Activated CD4-positive, alpha-beta memory T cell treated with anti-CD3 and anti-CD28 coated beads for 36 hours (primary cell): ENCODE measurements around the gene CCS. TPM values are rescaled to one million over a fixed set of nuclear protein-coding genes. Genes with fewer than 3 reads are reported as not detected.
A peak's percentile ranks its signal among the peaks of the same experiment; 100 is the strongest.
"Not testable (repeated sequence)": the region's sequence is repeated elsewhere in the genome, so short reads cannot be mapped to it uniquely, and the experiment has no call there.

ENCODE experiments used
- CTCF ChIA-PET: fragments of 350-600 bp; sonication (Branson Sonifier 250); formaldehyde crosslinking; loops from one replicate; lab custom pipeline; 2021; ENCODE audit warnings: antibody characterized with exemption, inconsistent platforms; lab: Charles Lee
- POLR2A ChIA-PET: fragments of 350-600 bp; sonication (Branson Sonifier 250); formaldehyde crosslinking; loops from one replicate; lab custom pipeline; 2021; ENCODE audit warnings: antibody characterized with exemption; lab: Charles Lee
- DNase-seq: peaks from one replicate; pipeline ENCODE4 v3.0.0-alpha.2; 2020
- H3K27ac Mint-ChIP-seq: one replicate; pipeline ENCODE4 v1.8.0; 2021; ENCODE audit warnings: mixed read lengths
- H3K27me3 Mint-ChIP-seq: one replicate; pipeline ENCODE4 v1.8.0; 2021; ENCODE audit warnings: mixed read lengths
- H3K36me3 Mint-ChIP-seq: one replicate; pipeline ENCODE4 v1.8.0; 2021; ENCODE audit warnings: mixed read lengths
- H3K4me1 Mint-ChIP-seq: one replicate; pipeline ENCODE4 v1.8.0; 2021; ENCODE audit warnings: low read depth, mixed read lengths
- H3K4me3 Mint-ChIP-seq: one replicate; pipeline ENCODE4 v1.8.0; 2021; ENCODE audit warnings: mild to moderate bottlenecking, mixed read lengths
- H3K9me3 Mint-ChIP-seq: one replicate; pipeline ENCODE4 v1.8.0; 2021; ENCODE audit warnings: mixed read lengths
- intact Hi-C: fragments of 100-400 bp; cut with micrococcal nuclease; formaldehyde crosslinking; loops from one replicate; pipeline ENCODE4 v1.15.1; 2023
- total RNA-seq, 2 experiments: library from RNA; stranded (reverse); gene quantifications; one replicate each; pipeline ENCODE4 v1.2.3, GENCODE V29; 2021

Gene CCS
- total RNA-seq, 2 experiments from 2014 or later, result 24.2 to 26.9 TPM

DNA sequence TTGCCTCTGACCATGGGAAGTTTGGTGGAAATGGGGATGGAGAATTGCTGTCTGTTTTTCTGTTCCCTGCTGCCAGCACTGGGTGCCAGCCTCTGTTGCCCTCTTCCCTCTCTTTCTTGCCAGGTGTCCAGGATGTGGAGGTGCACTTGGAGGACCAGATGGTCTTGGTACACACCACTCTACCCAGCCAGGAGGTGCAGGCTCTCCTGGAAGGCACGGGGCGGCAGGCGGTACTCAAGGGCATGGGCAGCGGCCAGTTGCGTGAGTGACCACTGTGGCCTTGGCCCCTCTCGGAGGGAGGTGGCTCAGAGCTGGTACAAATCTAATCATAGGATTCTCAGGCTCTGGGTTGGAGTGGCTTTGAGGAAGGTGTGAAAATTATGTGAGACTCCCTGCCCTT lies 6.0 kb downstream of the CCS start:
- intact Hi-C loops, result no loop called here
- Mint-ChIP-seq H3K9me3 (no peaks in the 10 kb centered on the region), H3K4me1 (peaks cover 15% of the 10 kb centered on the region), H3K4me3 (no peak overlapping the region), H3K27me3 (no peaks in the 10 kb centered on the region), H3K27ac (no peak overlapping the region), H3K36me3 (peaks cover 7% of the 10 kb centered on the region)
- DNase-seq, result no peak
- POLR2A ChIA-PET, result no interaction called here
- CTCF ChIA-PET, result no interaction called here

DNA sequence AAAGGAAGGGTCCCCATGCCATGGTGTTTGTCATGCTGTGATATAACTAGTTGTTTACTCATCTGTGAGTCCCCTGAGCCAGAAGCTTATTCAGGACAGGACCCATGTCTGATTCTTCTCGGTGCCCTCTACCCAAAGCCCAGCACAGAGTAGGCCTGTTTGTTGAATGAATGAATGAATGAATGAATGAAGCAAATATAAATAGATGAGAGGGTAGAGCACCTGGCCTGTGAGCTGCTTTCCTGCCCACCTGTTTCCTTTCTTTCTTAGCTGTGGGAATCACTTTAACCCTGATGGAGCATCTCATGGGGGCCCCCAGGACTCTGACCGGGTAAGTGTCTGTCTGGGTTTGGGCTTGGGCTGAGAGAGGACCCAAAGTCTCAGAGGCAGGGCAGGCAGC lies 7.2 kb downstream of the CCS start:
- no peak overlapping the region for H3K27ac Mint-ChIP-seq
- ChIA-PET CTCF (no interaction called here), POLR2A (interaction anchor here (0.6 to 1.1 kb wide), 2 partner anchors 16 to 63 kb away, joined by 3 read pairs; partner anchors contain the start of gene RBM14)
- peaks cover 9% of the 10 kb centered on the region for H3K36me3 Mint-ChIP-seq
- no peak for DNase-seq
- no peaks in the 10 kb centered on the region for H3K9me3 Mint-ChIP-seq
- intact Hi-C loops, result no loop called here
- H3K27me3 Mint-ChIP-seq, result no peaks in the 10 kb centered on the region
- peaks cover 8% of the 10 kb centered on the region for H3K4me1 Mint-ChIP-seq
- H3K4me3 Mint-ChIP-seq, result no peak overlapping the region

DNA sequence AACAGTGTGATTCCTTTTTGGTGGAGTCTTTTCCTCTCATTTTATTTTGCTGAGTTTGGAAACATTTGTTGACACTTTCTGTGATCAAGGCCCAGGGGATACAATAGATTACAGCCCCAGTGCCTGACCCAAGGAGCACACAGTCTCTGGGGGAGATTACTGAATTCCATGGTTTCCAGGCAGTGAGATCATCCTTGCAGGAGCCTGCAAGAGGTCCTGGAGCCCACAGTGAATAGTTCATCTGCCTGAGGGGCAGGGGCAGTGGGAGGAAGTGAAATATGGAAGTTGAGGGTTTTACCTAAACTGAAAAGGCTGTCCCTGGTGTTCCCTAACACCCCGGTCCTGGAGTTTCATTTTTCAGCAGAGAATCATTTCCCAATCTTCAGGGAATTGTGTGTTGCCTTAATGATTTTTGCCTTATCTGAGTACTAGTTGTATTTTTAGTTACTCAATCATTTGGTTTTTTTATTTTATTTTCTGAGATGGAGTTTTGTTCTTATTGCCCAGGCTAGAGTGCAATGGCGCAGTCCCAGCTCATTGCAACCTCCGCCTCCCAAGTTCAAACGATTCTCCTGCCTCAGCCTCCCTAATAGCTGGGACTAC lies 7.7 kb downstream of the CCS start:
- Mint-ChIP-seq H3K27me3 (no peaks in the 10 kb centered on the region), H3K27ac (no peak overlapping the region), H3K4me1 (peaks cover 3% of the 10 kb centered on the region), H3K4me3 (no peak overlapping the region), H3K36me3 (peaks cover 9% of the 10 kb centered on the region), H3K9me3 (no peaks in the 10 kb centered on the region)
- CTCF ChIA-PET, result no interaction called here
- POLR2A ChIA-PET, result interaction anchor here (1.1 kb wide), 1 partner anchor 16 kb away, joined by 3 read pairs; the partner anchor contains the start of gene RBM14
- intact Hi-C loops, result no loop called here
- DNase-seq, result no peak

DNA sequence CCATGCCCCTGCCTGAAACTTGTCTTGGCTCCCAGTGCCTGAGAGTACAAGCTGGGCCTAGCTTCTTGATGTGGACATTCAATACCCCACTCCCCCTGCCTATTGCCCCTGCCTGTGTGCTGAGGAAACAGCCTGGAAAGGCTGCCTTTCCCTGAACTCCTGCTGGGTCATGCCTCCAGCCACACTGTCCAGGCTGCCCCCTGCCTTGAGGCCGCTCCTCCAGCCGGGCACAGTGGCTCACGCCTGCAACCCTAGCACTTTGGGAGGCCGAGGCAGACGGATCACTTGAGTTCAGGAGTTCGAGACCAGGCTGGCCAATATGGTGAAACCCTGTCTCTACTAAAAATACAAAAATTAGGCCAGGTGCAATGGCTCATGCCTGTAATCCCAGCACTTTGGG lies 10.1 kb downstream of the CCS start:
- intact Hi-C loops, result no loop called here
- CTCF ChIA-PET, result interaction anchor here (1.0 kb wide), 1 partner anchor 11 kb away, joined by 3 read pairs; no protein-coding TSS in a partner anchor
- no peaks in the 10 kb centered on the region for H3K4me1 Mint-ChIP-seq
- DNase-seq, result no peak
- H3K27ac Mint-ChIP-seq, result no peak overlapping the region
- H3K9me3 Mint-ChIP-seq, result no peaks in the 10 kb centered on the region
- POLR2A ChIA-PET, result no interaction called here
- no peaks in the 10 kb centered on the region for H3K27me3 Mint-ChIP-seq
- no peak overlapping the region for H3K4me3 Mint-ChIP-seq
- peaks cover 11% of the 10 kb centered on the region for H3K36me3 Mint-ChIP-seq

DNA sequence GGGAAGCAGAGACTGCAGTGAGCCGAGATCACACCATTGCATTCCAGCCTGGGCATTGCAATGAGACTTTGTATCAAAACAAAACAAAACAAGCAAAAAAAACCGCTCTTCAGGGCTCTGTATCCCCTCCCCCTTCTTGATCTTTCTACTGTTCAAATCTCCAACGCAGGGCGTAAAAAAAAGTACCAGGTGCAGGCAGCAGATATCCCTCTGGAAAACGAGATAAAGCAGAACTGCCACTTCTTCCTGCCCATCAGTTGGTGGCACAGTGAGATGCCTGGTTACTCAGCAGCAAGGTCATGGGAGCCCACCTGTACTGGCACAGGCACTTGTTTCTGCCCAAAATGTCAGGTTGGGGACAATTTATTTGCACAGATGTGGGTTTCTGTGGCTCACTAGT lies 11.2 kb downstream of the CCS start:
- H3K27ac Mint-ChIP-seq, result no peak overlapping the region
- no peaks in the 10 kb centered on the region for H3K4me1 Mint-ChIP-seq
- no peak overlapping the region for H3K4me3 Mint-ChIP-seq
- ChIA-PET CTCF (no interaction called here), POLR2A (no interaction called here)
- intact Hi-C loops, result no loop called here
- H3K9me3 Mint-ChIP-seq, result no peaks in the 10 kb centered on the region
- no peak for DNase-seq
- peaks cover 11% of the 10 kb centered on the region for H3K36me3 Mint-ChIP-seq
- no peaks in the 10 kb centered on the region for H3K27me3 Mint-ChIP-seq

DNA sequence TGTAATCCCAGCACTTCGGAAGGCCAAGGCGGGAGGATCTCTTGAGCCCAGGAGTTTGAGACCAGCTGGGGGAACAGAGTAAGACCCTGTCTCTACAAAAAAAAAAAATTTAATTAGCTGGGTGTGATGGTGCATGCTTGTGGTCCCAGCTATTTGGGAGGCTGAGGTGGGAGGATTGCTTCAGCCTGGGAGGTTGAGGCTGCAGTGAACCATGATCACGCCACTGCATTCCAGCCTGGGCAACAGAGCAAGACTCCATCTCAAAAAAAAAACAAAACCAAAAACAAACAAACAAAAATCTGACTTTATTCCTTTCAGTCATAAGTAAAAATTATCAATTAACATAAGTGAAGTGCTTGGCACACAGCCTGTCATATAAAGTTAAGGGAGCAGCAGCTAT lies 13.6 kb downstream of the CCS start:
- DNase-seq, H3K4me3 Mint-ChIP-seq, H3K4me1 Mint-ChIP-seq, H3K9me3 Mint-ChIP-seq, H3K27ac Mint-ChIP-seq, intact Hi-C loops, H3K36me3 Mint-ChIP-seq, H3K27me3 Mint-ChIP-seq: not testable (repeated sequence)
- CTCF ChIA-PET, result interaction anchor here (0.8 kb wide), 1 partner anchor 71 kb away, joined by 5 read pairs; the partner anchor contains the start of gene RBM4B
- POLR2A ChIA-PET, result interaction anchor here (0.7 to 1.7 kb wide), 2 partner anchors 10 kb away, joined by 3 to 4 read pairs; partner anchors contain the start of gene RBM14

DNA sequence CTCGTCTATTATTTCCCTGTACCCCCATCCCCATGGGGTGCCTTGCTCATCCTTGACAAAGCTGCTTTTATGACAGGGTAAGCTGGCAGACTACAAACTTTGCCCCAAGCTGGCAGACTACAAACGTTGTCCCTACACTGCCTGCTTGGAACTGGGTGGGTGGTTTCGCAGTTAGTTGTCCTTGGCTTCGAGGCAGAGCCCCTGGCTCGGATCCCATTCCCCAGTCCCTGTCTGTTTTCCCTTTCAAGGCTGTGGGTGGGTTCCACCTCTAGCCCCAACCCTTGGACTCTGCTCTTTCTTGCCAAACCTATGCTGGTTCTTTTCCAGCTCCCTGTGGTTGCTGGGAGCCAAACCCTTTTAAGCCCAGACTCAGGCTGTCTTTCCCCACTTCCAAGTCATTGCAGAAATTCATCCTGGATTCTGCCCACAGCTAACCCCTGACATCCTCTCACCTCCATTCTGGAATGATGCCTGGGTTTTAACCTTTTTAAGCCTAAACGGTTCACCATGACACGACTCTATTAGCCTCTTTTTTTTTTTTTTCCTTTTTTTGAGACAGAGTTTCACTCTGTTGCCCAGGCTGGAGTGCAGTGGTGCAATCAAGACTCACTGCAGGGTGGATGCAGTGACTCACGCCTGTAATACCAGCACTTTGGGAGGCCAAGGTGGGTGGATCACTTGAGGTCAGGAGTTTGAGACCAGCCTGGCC lies 14.3 kb downstream of the CCS start:
- ChIA-PET POLR2A (interaction anchor here (1.7 kb wide), 1 partner anchor 9 kb away, joined by 4 read pairs; the partner anchor contains the start of gene RBM14), CTCF (interaction anchor here (0.8 kb wide), 1 partner anchor 71 kb away, joined by 5 read pairs; the partner anchor contains the start of gene RBM4B)
- H3K9me3 Mint-ChIP-seq, result no peaks in the 10 kb centered on the region
- no peak overlapping the region for H3K4me3 Mint-ChIP-seq
- peaks cover 9% of the 10 kb centered on the region for H3K4me1 Mint-ChIP-seq
- H3K27ac Mint-ChIP-seq, result no peak overlapping the region
- no peak for DNase-seq
- intact Hi-C loops, result no loop called here
- H3K27me3 Mint-ChIP-seq, result no peaks in the 10 kb centered on the region
- peaks cover 5% of the 10 kb centered on the region for H3K36me3 Mint-ChIP-seq

DNA sequence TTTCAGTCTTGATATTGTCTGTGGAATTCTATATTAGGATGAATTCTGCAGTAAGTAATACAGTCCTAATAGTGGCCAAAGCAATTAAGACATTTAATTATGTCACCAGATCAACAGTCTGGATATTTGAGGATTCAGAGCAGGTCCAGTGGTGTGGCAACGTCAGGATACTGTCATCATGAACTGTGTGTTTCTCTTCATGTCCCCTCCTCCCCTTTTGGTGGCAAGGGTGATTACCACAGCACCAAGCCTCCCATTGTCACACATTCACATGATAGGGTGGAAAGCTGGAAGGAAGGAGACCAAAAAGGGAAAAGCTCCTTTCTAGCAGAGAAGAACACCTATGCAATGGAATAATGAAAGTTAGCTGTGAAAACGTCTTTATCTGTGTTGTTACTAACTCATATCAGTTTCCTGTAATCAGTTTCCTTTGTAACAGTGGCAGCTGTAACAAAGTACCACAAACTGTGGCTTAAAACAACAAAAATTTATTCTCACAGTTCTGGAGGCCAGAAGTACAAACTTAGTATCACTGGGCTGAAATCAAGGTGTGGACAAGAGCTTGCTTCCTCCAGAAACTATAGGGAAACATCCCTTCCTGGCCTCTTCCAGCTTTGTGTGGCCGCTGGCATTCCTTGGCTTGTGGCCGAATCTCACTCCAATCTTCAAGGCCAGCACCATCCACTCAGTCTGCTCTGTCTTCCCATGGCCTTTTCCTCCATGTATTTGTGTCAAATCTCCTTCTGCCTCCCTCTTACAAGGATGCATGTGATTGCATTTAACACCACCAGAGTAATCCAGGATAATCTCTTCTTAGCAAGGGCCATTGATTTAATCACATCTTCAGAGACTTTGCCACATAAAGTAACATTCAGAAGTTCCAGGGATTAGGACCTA lies 17.0 kb downstream of the CCS start:
- H3K27ac Mint-ChIP-seq, result peak overlapping the region; percentile 72
- H3K4me1 Mint-ChIP-seq, result peaks cover 9% of the 10 kb centered on the region
- DNase-seq, result no peak
- POLR2A ChIA-PET, result interaction anchor here (1.7 kb wide), 1 partner anchor 29 kb away, joined by 4 read pairs; the partner anchor contains the start of gene RBM4
- peaks cover 4% of the 10 kb centered on the region for H3K36me3 Mint-ChIP-seq
- CTCF ChIA-PET, result interaction anchor here (0.9 kb wide), 1 partner anchor 30 kb away, joined by 3 read pairs; no protein-coding TSS in a partner anchor
- intact Hi-C loops, result no loop called here
- H3K9me3 Mint-ChIP-seq, result no peaks in the 10 kb centered on the region
- no peak overlapping the region for H3K4me3 Mint-ChIP-seq
- H3K27me3 Mint-ChIP-seq, result no peaks in the 10 kb centered on the region

DNA sequence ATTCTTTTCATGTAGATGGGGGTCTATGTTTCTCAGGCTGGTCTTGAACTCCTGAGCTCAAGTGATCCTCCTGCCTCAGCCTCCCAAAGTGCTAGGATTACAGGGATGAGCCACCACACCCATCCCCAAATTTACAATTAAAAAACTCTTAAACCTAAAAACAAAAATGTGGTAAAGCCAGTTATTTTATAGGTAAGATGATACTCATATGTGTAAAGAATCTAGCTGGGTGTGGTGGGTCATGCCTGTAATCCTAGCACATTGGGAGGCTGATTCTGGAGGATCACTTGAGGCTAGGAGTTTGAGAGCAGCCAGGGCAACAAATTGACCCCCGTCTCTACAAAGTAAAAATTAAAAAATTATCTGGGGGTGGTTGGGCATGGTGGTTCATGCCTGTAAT lies 19.5 kb downstream of the CCS start:
- CTCF ChIA-PET, result interaction anchor here (1.3 kb wide), 1 partner anchor 66 kb away, joined by 4 read pairs; the partner anchor contains the start of gene RBM4B

DNA sequence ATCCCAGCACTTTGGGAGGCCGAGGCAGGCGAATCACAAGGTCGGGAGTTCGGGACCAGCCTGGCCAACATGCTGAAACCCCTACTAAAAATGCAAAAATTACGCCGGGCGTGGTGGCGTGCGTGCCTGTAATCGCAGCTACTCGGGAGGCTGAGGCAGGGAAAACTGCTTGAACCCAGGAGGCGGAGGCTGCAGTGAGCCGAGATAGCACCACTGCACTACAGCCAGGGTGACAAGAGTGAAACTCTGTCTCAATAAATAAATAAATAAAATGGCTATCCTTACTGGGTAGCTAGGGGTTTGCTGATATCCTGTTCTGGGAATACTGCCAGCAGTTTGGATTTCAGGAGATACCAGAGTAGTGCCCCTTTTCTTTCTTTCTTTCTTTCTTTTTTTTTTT lies 21.1 kb downstream of the CCS start:
- Mint-ChIP-seq H3K4me1 (peaks cover 28% of the 10 kb centered on the region), H3K27me3 (no peaks in the 10 kb centered on the region), H3K27ac (no peak overlapping the region), H3K9me3 (no peaks in the 10 kb centered on the region), H3K4me3 (no peak overlapping the region), H3K36me3 (peaks cover 34% of the 10 kb centered on the region)
- intact Hi-C loops, result no loop called here
- no peak for DNase-seq
- POLR2A ChIA-PET, result interaction anchor here (0.6 kb wide), 1 partner anchor 473 kb away, joined by 3 read pairs; no protein-coding TSS in a partner anchor
- CTCF ChIA-PET, result interaction anchor here (1.3 kb wide), 1 partner anchor 24 kb away, joined by 5 read pairs; the partner anchor contains the start of gene RBM4

More for the DNA sequence above, 19.5 kb downstream of the CCS start:
- DNase-seq, result no peak
- H3K4me3 Mint-ChIP-seq, result no peak overlapping the region
- H3K27me3 Mint-ChIP-seq, result no peaks in the 10 kb centered on the region
- H3K9me3 Mint-ChIP-seq, result no peaks in the 10 kb centered on the region
- intact Hi-C loops, result no loop called here
- POLR2A ChIA-PET, result no interaction called here
- H3K4me1 Mint-ChIP-seq, result peaks cover 20% of the 10 kb centered on the region
- H3K27ac Mint-ChIP-seq, result no peak overlapping the region
- peaks cover 17% of the 10 kb centered on the region for H3K36me3 Mint-ChIP-seq

DNA sequence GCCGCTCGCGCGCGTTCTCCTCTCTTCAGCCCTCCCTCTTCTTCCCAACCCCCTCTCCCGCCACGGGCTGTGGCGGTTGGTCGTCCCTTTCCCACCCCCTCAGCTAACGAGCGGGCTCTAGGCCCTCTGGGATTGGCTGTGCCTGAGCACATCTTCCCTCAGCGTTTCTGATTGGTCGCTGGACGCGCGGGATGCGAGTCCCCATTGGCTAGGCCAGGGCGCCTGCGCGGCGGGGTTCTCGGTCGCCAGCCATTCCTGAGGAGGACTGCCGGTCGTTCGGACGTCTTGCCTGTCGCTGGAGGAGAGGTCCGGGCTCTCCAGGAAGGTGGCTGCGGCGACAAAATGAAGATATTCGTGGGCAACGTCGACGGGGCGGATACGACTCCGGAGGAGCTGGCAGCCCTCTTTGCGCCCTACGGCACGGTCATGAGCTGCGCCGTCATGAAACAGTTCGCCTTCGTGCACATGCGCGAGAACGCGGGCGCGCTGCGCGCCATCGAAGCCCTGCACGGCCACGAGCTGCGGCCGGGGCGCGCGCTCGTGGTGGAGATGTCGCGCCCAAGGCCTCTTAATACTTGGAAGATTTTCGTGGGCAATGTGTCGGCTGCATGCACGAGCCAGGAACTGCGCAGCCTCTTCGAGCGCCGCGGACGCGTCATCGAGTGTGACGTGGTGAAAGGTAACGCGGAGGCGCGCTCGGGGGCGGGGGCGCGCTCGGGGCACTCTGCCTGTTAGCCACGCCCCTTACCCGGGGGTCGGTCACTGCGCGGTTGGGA lies 23.6 kb downstream of the CCS start, which contains the start of gene RBM14:
TSS of gene RBM14 (plus strand) at position 252 of the 776 bp plus-strand sequence. CDS start at position 343, 91 bp downstream.
- Mint-ChIP-seq H3K4me1 (peaks cover 36% of the 10 kb centered on the region), H3K27ac (peak within 1 kb of the TSS; percentile 94), H3K4me3 (peak within 1 kb of the TSS; percentile 91), H3K9me3 (no peaks in the 10 kb centered on the region), H3K36me3 (peaks cover 49% of the 10 kb centered on the region), H3K27me3 (no peaks in the 10 kb centered on the region)
- CTCF ChIA-PET, result interaction anchor here (1.0 to 3.1 kb wide), 4 partner anchors 22 to 62 kb away, joined by 3 to 23 read pairs (median 12); partner anchors contain the start of genes CCDC87, CCS, RBM4 and RBM4B
- intact Hi-C loops, result loop anchor here (1.0 to 5.0 kb wide), 5 partner anchors 22 to 226 kb away; partner anchors contain the start of genes ACTN3, CCDC87, CCS and RBM4
- POLR2A ChIA-PET, result interaction anchor here (0.7 to 10.8 kb wide), 19 partner anchors 8 to 727 kb away, joined by 3 to 140 read pairs (median 5); partner anchors contain the start of genes CCDC87, CCS, CTSF and DPP3
- peak; percentile 99 for DNase-seq
